ENCODE results near the gene GUCY2C. TPM values are rescaled to one million over a fixed set of nuclear protein-coding genes. Genes with fewer than 3 reads are reported as not detected.
A peak's percentile ranks its signal among the peaks of the same experiment; 100 is the strongest.

Gene GUCY2C
- total and polyA plus RNA-seq, 10 of the 15 experiments (the other 5 are each of a cell fraction or from before 2014, with no cell fraction given), result 0.08 to 0.60 (median 0.17) TPM

- intact Hi-C loops (cut with micrococcal nuclease; ENCODE audit: unreplicated experiment) (no loop called here), in situ Hi-C loops (cut with MboI) (no loop called here)
- no peak for TF ChIP-seq KDM1A (IDR thresholded peaks at IDR 0.05; ENCODE audit: borderline replicate concordance)
- TF ChIP-seq CHD4 (IDR thresholded peaks at IDR 0.05), result no peak
- 12% methylated on average over 69 of the region's 76 CpGs for WGBS (ENCODE audit: insufficient coverage, insufficient replicate concordance, low lambda C conversion rate, missing lambda C conversion rate)
- Histone ChIP-seq H3K27ac (ENCODE audit: control insufficient read depth, insufficient read depth) (no peak within 1 kb of the TSS), H3K79me2 (ENCODE audit: control insufficient read depth, insufficient read depth, low read length) (no peaks in the 10 kb centered on the region), H2AFZ (ENCODE audit: control insufficient read depth, low read depth, low read length) (peak within 1 kb of the TSS; percentile 6), H3K9me3 (replicated peaks; ENCODE audit: control insufficient read depth, insufficient read depth, low read length) (no peaks in the 10 kb centered on the region; the same call in 2 of the 3 replicates), H3K36me3 (ENCODE audit: control insufficient read depth in 2 of 2, insufficient read depth in 2 of 2, low read length in 1 of 2) (no peaks in the 10 kb centered on the region), H3K9ac (ENCODE audit: control insufficient read depth, insufficient read depth, low read length) (no peak within 1 kb of the TSS; the same call in 1 of the 2 replicates), H3K4me3 (peak within 1 kb of the TSS; percentile 46; the same call in 1 of the 2 replicates), H3K27me3 (replicated peaks in 1 of 2; ENCODE audit: control insufficient read depth in 2 of 2, insufficient read depth in 2 of 2, low read length in 1 of 2) (no peaks in the 10 kb centered on the region), H4K20me1 (ENCODE audit: control insufficient read depth, insufficient read depth) (no peaks in the 10 kb centered on the region), H3K4me2 (ENCODE audit: control insufficient read depth, insufficient read depth) (peak within 1 kb of the TSS; percentile 79), H3K4me1 (ENCODE audit: control insufficient read depth, insufficient read depth, low read length) (no peaks in the 10 kb centered on the region)
- ChIA-PET CTCF (no interaction called here), RAD21 (ENCODE audit: unreplicated experiment) (no interaction called here), POLR2A (no interaction called here), SMC1A (ENCODE audit: uncharacterized antibody, unreplicated experiment) (no interaction called here)
- peak; percentile 66 for ATAC-seq
- no TSS peak for BruUV-seq (replicated peaks)
- no peak for FAIRE-seq
- DNase-seq (ENCODE audit: low read depth, low spot score), result no peak
Observed at GRCh38 chr12:14567351-14568162, 128.8 kb downstream of the GUCY2C start, which contains the start of gene PLBD1. TSS of gene PLBD1 (minus strand) at chr12:14567883. CDS start at chr12:14567696, 187 bp downstream.

GRCh38 chr12:14564336-14564959, 132.0 kb downstream of the GUCY2C start:
- Histone ChIP-seq H4K20me1 (ENCODE audit: control insufficient read depth, insufficient read depth) (no peaks in the 10 kb centered on the region), H3K4me3 (no peak overlapping the region), H3K9me3 (replicated peaks; ENCODE audit: control insufficient read depth, insufficient read depth, low read length) (no peaks in the 10 kb centered on the region; the same call in 2 of the 3 replicates), H3K9ac (ENCODE audit: control insufficient read depth, insufficient read depth, low read length) (no peak overlapping the region), H3K27me3 (replicated peaks in 1 of 2; ENCODE audit: control insufficient read depth in 2 of 2, insufficient read depth in 2 of 2, low read length in 1 of 2) (no peaks in the 10 kb centered on the region), H3K79me2 (ENCODE audit: control insufficient read depth, insufficient read depth, low read length) (no peaks in the 10 kb centered on the region), H3K27ac (ENCODE audit: control insufficient read depth, insufficient read depth) (no peak overlapping the region), H3K4me1 (ENCODE audit: control insufficient read depth, insufficient read depth, low read length) (no peaks in the 10 kb centered on the region), H3K36me3 (ENCODE audit: control insufficient read depth in 2 of 2, insufficient read depth in 2 of 2, low read length in 1 of 2) (no peaks in the 10 kb centered on the region), H3K4me2 (ENCODE audit: control insufficient read depth, insufficient read depth) (no peak overlapping the region), H2AFZ (ENCODE audit: control insufficient read depth, low read depth, low read length) (no peak overlapping the region)
- ATAC-seq (no peak), FAIRE-seq (no peak), DNase-seq (ENCODE audit: low read depth, low spot score) (no peak)
- in situ Hi-C loops (cut with MboI) (no loop called here), intact Hi-C loops (cut with micrococcal nuclease; ENCODE audit: unreplicated experiment) (no loop called here)
- BruUV-seq (replicated peaks), result no TSS peak
- CTCF ChIA-PET, result no interaction called here
- SMC1A ChIA-PET (ENCODE audit: uncharacterized antibody, unreplicated experiment), result no interaction called here
- WGBS (ENCODE audit: insufficient coverage, insufficient replicate concordance, low lambda C conversion rate, missing lambda C conversion rate), result 40% methylated on average over 2 of the region's 2 CpGs
- POLR2A ChIA-PET, result no interaction called here
- RAD21 ChIA-PET (ENCODE audit: unreplicated experiment), result no interaction called here
- no peak for TF ChIP-seq CBX3 (IDR thresholded peaks at IDR 0.05; ENCODE audit: borderline replicate concordance, low read depth)
- no peak for TF ChIP-seq SUPT20H (IDR thresholded peaks at IDR 0.05; ENCODE audit: borderline replicate concordance, control insufficient read depth, low read depth, low read length)
- TF ChIP-seq CHD2 (IDR thresholded peaks at IDR 0.05; ENCODE audit: borderline replicate concordance, low read depth, low read length), result no peak
- no peak for TF ChIP-seq NR2F1 (conservative IDR thresholded peaks at IDR 0.05)
- no peak for TF ChIP-seq SMAD1 (IDR thresholded peaks at IDR 0.05; ENCODE audit: low read depth, partially characterized antibody)
- TF ChIP-seq E4F1 (IDR thresholded peaks at IDR 0.05; ENCODE audit: borderline replicate concordance, partially characterized antibody), result no peak
- no peak for TF ChIP-seq TCF7 (IDR thresholded peaks at IDR 0.05; ENCODE audit: borderline replicate concordance)
- no peak for TF ChIP-seq ZBTB4 (CRISPR knock-in tag; IDR thresholded peaks at IDR 0.05)

Data from GM12878 (cell line).